GM21360 (cell line): ENCODE results near the gene DUSP9.
"Not testable (repeated sequence)": the region's sequence is repeated elsewhere in the genome, so short reads cannot be mapped to it uniquely, and the experiment has no call there.

Experiments used
- ATAC-seq: cut with Tn5 transposase; IDR thresholded peaks from one replicate; pipeline ENCODE4 v1.9.1; 2021; ENCODE audit warnings: mild to moderate bottlenecking, moderate library complexity; ENCODE audit not compliant: unreplicated experiment

Gene DUSP9

DNA sequence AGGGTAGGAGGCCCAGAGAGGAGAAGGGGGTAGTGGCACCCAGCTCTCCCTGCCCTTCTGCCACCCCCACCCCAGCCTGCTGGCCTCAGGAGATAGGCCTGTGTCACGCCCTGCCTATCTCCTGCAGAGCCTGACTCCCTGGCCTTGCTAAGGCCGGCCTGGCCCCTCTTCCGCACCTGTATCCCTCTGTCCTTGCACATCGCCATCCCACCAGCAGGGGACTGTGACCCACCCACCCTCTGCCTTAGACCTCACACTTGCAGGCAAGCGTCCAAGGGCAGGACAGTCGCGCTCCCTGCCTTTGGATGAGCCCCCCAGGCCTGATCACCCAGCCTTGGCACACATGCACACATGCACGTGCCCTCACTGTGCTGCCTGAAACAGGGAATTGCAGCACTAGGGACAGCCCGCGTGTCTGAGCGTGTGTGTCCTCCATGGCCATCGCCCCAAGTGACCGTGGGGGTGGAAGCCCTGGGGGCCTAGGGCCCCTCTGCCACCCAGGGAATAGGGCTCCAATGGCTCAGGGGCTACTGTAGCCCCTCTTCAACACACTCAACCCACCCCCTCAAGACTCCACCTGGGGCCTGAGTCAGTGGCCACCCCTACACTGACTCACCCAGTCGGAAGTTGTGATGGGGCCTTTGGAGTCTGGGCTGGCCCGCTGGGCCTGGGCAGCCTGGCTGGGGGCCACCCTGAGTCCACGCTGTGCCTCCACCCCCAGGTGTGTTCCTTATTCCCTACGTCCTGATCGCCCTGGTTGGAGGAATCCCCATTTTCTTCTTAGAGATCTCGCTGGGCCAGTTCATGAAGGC, 42.9 kb downstream of the DUSP9 start:
- no peak for ATAC-seq

- ATAC-seq: no peak
Measured at GRCh38 chrX:153690466-153690865, 43.5 kb downstream of the DUSP9 start.

- not testable (repeated sequence) for ATAC-seq
Measured at GRCh38 chrX:153691032-153691827, 44.2 kb downstream of the DUSP9 start.

DNA sequence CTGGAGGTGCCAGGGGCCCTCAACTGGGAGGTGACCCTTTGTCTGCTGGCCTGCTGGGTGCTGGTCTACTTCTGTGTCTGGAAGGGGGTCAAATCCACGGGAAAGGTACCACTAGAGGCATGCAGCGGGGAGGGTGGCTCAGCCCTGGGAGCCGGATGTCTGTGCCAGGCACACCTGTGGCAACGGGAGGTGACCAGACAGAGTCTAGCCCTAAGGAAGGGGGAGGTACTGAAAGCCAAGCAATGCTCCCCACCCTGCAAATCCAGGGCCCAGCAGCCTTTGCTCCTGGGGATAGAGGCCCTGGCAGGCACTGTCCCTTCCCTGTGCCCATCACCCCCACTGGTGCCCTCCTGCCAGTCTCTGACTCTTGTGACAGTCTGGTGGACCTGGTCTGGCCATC, 45.0 kb downstream of the DUSP9 start:
- no peak for ATAC-seq

GRCh38 chrX:153692611-153693156, 45.7 kb downstream of the DUSP9 start:
- no peak for ATAC-seq

DNA sequence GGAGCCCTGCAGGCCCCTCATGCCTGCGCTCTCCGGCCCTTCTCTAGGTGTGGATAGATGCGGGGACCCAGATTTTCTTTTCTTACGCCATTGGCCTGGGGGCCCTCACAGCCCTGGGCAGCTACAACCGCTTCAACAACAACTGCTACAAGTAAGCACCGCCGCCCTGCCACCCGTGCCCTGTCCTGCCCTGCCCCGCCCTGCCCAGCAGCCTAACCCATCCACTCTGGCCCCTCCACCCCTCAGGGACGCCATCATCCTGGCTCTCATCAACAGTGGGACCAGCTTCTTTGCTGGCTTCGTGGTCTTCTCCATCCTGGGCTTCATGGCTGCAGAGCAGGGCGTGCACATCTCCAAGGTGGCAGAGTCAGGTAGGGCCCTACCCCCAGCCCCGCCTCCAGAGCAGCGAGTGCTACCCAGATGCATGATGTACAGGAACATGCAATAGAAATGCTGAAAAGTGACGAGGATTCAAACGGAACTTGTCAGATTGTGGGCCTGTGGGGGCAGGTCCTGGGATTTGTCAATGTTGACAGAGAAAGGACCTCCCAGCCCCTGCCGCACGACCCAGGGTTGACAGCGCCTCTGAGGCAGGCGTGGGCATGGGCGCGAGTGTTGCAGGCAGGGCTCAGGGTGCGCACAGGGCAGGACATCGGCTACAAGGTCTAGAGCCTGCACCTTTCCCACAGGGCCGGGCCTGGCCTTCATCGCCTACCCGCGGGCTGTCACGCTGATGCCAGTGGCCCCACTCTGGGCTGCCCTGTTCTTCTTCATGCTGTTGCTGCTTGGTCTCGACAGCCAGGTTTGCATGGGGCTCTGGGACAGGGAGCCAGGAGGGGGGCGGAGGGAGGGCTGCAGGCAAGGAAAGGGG, 46.4 kb downstream of the DUSP9 start:
- no peak for ATAC-seq

- ATAC-seq: not testable (repeated sequence)
Measured at GRCh38 chrX:153694256-153694655, 47.3 kb downstream of the DUSP9 start.

- ATAC-seq: no peak
Measured at GRCh38 chrX:153694687-153695270, 47.8 kb downstream of the DUSP9 start.

DNA sequence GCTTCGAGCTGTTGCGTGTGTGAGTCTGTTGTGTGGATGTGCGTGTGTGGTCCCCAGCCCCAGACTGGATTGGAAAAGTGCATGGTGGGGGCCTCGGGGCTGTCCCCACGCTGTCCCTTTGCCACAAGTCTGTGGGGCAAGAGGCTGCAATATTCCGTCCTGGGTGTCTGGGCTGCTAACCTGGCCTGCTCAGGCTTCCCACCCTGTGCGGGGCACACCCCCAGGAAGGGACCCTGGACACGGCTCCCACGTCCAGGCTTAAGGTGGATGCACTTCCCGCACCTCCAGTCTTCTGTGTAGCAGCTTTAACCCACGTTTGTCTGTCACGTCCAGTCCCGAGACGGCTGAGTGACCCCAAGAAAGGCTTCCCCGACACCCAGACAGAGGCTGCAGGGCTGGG, 49.1 kb downstream of the DUSP9 start:
- ATAC-seq: no peak

GRCh38 chrX:153696538-153696937, 49.5 kb downstream of the DUSP9 start:
- not testable (repeated sequence) for ATAC-seq

- ATAC-seq: not testable (repeated sequence)
Measured at GRCh38 chrX:153696986-153697722, 50.2 kb downstream of the DUSP9 start.

DNA sequence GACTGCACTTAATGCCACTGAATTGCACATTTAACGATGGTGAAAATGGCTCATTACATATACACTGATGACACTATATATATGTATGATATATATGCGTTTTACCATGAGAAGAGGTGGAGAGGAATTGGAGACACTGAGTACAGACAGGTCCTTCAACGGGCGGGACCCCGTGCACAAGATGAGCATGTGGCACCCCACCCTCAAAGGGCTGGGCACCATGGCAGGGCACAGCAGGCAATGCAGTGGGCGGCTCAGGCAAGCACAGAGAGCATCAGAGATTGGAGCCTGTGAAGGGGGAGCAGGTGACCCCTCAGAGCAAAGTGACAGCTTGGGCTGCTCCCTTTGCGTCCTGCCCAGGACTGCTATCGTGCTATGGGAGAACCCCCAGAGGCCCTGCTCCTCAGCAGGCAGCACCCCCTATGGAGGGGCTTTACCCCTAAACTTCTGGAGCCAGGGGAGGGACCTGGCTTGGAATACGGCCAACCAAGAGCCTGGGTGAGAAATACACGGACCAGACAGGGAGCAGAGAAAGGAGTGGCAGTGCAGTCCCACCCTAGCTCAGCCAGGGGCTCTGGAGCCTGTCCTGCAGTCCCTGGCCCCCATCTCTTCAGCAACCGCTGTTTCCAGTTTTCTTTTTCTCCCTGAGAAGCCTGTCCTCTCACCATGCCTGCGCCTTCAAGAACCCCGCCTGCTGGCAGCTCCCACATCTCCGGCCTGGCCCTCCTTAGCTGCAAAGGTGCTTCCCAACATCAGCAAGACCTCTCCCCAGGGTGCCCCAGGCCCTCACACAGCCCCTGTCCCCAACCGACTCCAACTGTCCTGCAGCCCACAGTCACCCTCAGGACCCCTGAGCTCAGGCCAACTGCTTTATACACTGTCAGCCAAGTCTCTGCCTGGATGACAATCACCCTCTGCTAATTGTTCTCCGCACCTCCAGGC, 51.2 kb downstream of the DUSP9 start:
- no peak for ATAC-seq

- ATAC-seq: not testable (repeated sequence)
Measured at GRCh38 chrX:153699210-153699783, 52.3 kb downstream of the DUSP9 start.

DNA sequence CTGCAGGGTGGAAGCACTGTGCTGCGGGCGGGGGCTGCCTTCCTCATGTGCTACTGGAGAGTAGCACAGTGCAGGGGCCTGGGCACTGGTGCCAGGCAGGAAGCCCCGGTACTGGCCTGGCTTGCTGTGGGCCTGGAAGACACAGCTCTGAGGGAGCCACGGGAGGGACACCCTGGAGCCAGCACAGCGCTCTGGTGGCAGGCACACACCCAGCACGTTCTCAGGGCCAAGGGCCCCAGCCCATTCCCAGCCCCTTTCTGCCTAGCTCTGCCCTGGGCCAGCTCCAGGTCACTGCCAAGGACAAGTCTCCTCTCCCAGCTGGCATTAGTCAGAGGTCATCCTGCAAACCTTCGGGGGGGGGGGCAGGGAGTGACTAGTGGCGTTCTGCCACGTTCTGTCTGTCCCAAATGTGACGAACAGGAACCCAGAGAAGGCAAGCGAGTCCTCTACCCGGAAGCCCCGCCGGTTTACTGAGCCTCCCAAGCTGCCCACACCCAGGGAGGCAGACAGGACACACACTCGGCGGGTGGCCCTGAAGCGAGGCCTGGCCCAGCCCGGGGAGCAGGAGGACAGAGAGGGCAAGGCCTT, 52.9 kb downstream of the DUSP9 start:
- ATAC-seq: not testable (repeated sequence)

DNA sequence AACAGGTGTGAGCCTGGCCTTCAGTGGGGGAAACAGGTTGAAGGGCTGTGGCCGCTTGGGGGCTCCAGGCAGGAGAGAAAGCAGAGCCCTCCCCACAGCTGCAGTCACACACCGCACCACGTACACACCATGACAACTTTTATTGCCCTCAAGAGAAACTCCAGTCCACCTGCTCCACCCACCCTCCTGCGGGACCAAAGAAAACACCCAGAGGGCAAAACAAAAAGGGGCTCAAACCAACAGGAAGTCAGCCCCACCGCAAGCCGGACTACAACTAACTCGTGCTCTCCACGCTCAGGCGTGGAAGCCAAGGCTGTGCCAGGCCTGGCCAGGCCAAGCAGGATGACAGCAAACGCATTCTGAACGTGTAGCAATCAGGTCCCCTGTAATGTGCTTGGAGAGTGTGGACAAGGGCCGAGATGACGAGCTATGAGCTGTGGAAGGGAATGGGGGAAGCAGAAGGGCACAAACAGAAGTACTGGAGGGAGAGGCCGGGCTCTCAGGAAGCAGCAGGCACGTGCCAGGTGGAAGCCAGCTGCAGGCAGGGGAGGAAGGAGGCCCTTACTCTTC, 53.5 kb downstream of the DUSP9 start:
- ATAC-seq: no peak
